H1 (cell line): Measurements from ENCODE around the gene ZMAT5. TPM values are rescaled to one million over a fixed set of nuclear protein-coding genes. Genes with fewer than 3 reads are reported as not detected.

Source experiments
- GABPA ChIP-seq: IDR thresholded peaks from 2 replicates; pipeline ENCODE4 v1.6.1; 2011; ENCODE audit warnings: mild to moderate bottlenecking, low read length, moderate library complexity, borderline replicate concordance; ENCODE audit not compliant: insufficient read depth
- KDM4A ChIP-seq: IDR thresholded peaks from one replicate; pipeline ENCODE4 v1.7.1; 2012; ENCODE audit warnings: low read depth, mild to moderate bottlenecking, moderate library complexity, low read length, inconsistent platforms; ENCODE audit not compliant: severe bottlenecking
- YY1 ChIP-seq: IDR thresholded peaks from 2 replicates; pipeline ENCODE4 v1.6.1; 2011; ENCODE audit warnings: low read depth, mild to moderate bottlenecking, low read length
- ZNF274 ChIP-seq: IDR thresholded peaks from 2 replicates; pipeline ENCODE4 v1.7.0; 2012; ENCODE audit warnings: low read length, borderline replicate concordance; ENCODE audit errors: extremely low read depth
- polyA plus RNA-seq, 7 experiments: library from polyadenylated mRNA; depleted of rRNA in 3 of 7; stranded (reverse) in 5 of 7; unstranded in 2 of 7; fragments of >200 nt in 5 of 7; fragments of 200-250 nt in 2 of 7; gene quantifications; 1 replicate in 5 of 7; 2 replicates in 1 of 7; 4 replicates in 1 of 7; pipeline versions ENCODE4 v1.2.1 to v1.2.3, GENCODE V29; 2011 to 2013; ENCODE audit warnings: missing spikeins in 2 of 7, mixed read lengths in 2 of 7
- total RNA-seq: library from RNA; stranded (reverse); fragmentation: NEBNext Ultra II Directional; extraction: Animal tissue kit (Norgen Biotek cat#: 25700); gene quantifications from 2 replicates; pipeline ENCODE4 v1.2.1, GENCODE V29; 2021

Gene ZMAT5
- total and polyA plus RNA-seq, 2 of the 8 experiments (the other 6 are each of a cell fraction or from before 2014, with no cell fraction given), result 14.0 to 38.3 TPM

GRCh38 chr22:29713156-29713727 lies 53.6 kb downstream of the ZMAT5 start (continued):
- TF ChIP-seq KDM4A (no peak), ZNF274 (no peak), YY1 (no peak), GABPA (no peak)
